ENCODE measurements around the gene FARS2. TPM values are rescaled to one million over a fixed set of nuclear protein-coding genes. Genes with fewer than 3 reads are reported as not detected.

Gene FARS2
- total RNA-seq, 2 donors from 2014 or later = 16.2 to 18.3 TPM

- H3K9ac ChIP-seq (ENCODE audit: extremely low read depth, low read length, poor library complexity, severe bottlenecking) = no peak overlapping the region
- Mint-ChIP-seq H3K36me3 (ENCODE audit: low read depth) (peaks cover 16% of the 10 kb centered on the region), H3K27ac (no peak overlapping the region), H3K9me3 (peaks cover 32% of the 10 kb centered on the region), H3K4me1 (no peaks in the 10 kb centered on the region), H3K27me3 (ENCODE audit: insufficient read depth) (no peaks in the 10 kb centered on the region), H3K4me3 (no peak overlapping the region)
- H3K4me3 ChIP-seq (ENCODE audit: low read length) = no peak overlapping the region
- no peaks in the 10 kb centered on the region for H3K36me3 ChIP-seq (ENCODE audit: control insufficient read depth, insufficient read depth, low read length)
- no peaks in the 10 kb centered on the region for H3K4me1 ChIP-seq (ENCODE audit: control insufficient read depth, insufficient read depth, low read length)
- 82 to 90% methylated on average over 4 to 9 of the region's 9 CpGs for WGBS, 2 experiments (ENCODE audit: insufficient coverage in 1 of 2, insufficient read length in 1 of 2)
- H3K27ac ChIP-seq (ENCODE audit: low read depth, low read length) = no peak overlapping the region
- DNase-seq = no peak
- no peaks in the 10 kb centered on the region for H3K27me3 ChIP-seq (ENCODE audit: control insufficient read depth, insufficient read depth, low read length, poor library complexity, severe bottlenecking)
- no peak for TF ChIP-seq CTCF (conservative IDR thresholded peaks at IDR 0.05)
- H3K9me3 ChIP-seq (ENCODE audit: control insufficient read depth, low read length) = peaks cover 23% of the 10 kb centered on the region
Measured at GRCh38 chr6:5764401-5764955, 503.2 kb downstream of the FARS2 start.

- Mint-ChIP-seq H3K4me1 (no peaks in the 10 kb centered on the region), H3K9me3 (peaks cover 32% of the 10 kb centered on the region)
- no peak for TF ChIP-seq CTCF (conservative IDR thresholded peaks at IDR 0.05)
Measured at GRCh38 chr6:5765141-5765760, 503.9 kb downstream of the FARS2 start.

GRCh38 chr6:5766260-5766659, 504.9 kb downstream of the FARS2 start:
- Histone ChIP-seq H3K4me1 (ENCODE audit: control insufficient read depth, insufficient read depth, low read length) (no peaks in the 10 kb centered on the region), H3K9ac (ENCODE audit: extremely low read depth, low read length, poor library complexity, severe bottlenecking) (no peak overlapping the region), H3K9me3 (ENCODE audit: control insufficient read depth, low read length) (peaks cover 23% of the 10 kb centered on the region), H3K4me3 (ENCODE audit: low read length) (no peak overlapping the region), H3K36me3 (ENCODE audit: control insufficient read depth, insufficient read depth, low read length) (no peaks in the 10 kb centered on the region), H3K27ac (ENCODE audit: low read depth, low read length) (no peak overlapping the region), H3K27me3 (ENCODE audit: control insufficient read depth, insufficient read depth, low read length, poor library complexity, severe bottlenecking) (no peaks in the 10 kb centered on the region)
- H3K4me1 Mint-ChIP-seq = no peaks in the 10 kb centered on the region
- TF ChIP-seq CTCF (conservative IDR thresholded peaks at IDR 0.05) = peak; percentile 63
- H3K27me3 Mint-ChIP-seq (ENCODE audit: insufficient read depth) = no peaks in the 10 kb centered on the region
- WGBS, 2 experiments (ENCODE audit: insufficient coverage in 1 of 2, insufficient read length in 1 of 2) = 73% methylated on average over 3 of the region's 3 CpGs; no CpG with 5 or more reads in 1 of the 2 experiments
- H3K36me3 Mint-ChIP-seq (ENCODE audit: low read depth) = peaks cover 16% of the 10 kb centered on the region
- no peak overlapping the region for H3K4me3 Mint-ChIP-seq
- H3K9me3 Mint-ChIP-seq = peaks cover 32% of the 10 kb centered on the region
- H3K27ac Mint-ChIP-seq = no peak overlapping the region
- DNase-seq = peak; percentile 59

More at GRCh38 chr6:5765141-5765760, 503.9 kb downstream of the FARS2 start:
- no peaks in the 10 kb centered on the region for H3K27me3 Mint-ChIP-seq (ENCODE audit: insufficient read depth)
- Histone ChIP-seq H3K4me3 (ENCODE audit: low read length) (no peak overlapping the region), H3K27ac (ENCODE audit: low read depth, low read length) (no peak overlapping the region), H3K9me3 (ENCODE audit: control insufficient read depth, low read length) (peaks cover 23% of the 10 kb centered on the region), H3K27me3 (ENCODE audit: control insufficient read depth, insufficient read depth, low read length, poor library complexity, severe bottlenecking) (no peaks in the 10 kb centered on the region), H3K9ac (ENCODE audit: extremely low read depth, low read length, poor library complexity, severe bottlenecking) (no peak overlapping the region), H3K4me1 (ENCODE audit: control insufficient read depth, insufficient read depth, low read length) (no peaks in the 10 kb centered on the region), H3K36me3 (ENCODE audit: control insufficient read depth, insufficient read depth, low read length) (no peaks in the 10 kb centered on the region)
- H3K4me3 Mint-ChIP-seq = no peak overlapping the region
- H3K27ac Mint-ChIP-seq = no peak overlapping the region
- WGBS, 2 experiments (ENCODE audit: insufficient coverage in 1 of 2, insufficient read length in 1 of 2) = 93 to 94% methylated on average over 13 to 17 of the region's 17 CpGs
- H3K36me3 Mint-ChIP-seq (ENCODE audit: low read depth) = peaks cover 16% of the 10 kb centered on the region
- DNase-seq = peak; percentile 42
